ENCODE results near the gene ETFA. TPM values are rescaled to one million over a fixed set of nuclear protein-coding genes. Genes with fewer than 3 reads are reported as not detected.
A peak's percentile ranks its signal among the peaks of the same experiment; 100 is the strongest.
"Not testable (repeated sequence)": the region's sequence is repeated elsewhere in the genome, so short reads cannot be mapped to it uniquely, and the experiment has no call there.

The ETFA gene
- total RNA-seq, 1 experiment from 2014 or later: 139 TPM

DNA sequence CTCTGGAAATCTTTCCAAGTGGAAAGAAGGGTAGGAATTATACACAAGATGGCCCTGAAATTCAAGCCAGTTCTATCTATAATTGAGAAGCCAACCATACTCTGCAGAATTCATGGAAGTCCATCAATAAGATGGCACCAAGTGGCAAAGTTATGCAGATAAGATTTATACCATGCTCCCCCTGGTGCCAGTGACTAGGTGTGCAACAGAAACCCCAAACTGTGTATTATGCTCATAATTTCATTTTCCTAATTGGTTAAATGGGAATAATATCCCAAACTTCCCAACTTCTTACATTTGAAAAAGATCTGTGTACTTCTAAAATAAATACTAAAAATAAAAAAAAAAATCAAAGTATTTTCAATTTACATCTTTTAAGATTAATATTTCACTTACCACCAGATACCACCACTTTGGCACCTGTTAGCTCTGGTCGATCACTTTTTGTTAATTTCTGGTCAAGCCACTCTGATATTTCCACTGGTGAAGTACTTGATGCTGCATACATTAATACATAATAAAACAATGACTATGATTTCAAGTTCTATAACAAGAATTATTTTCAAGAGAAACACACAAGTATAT is 25.9 kb downstream of the ETFA start:
- Histone ChIP-seq H3K4me3 (no peak overlapping the region), H3K36me3 (peaks cover 45% of the 10 kb centered on the region), H3K4me1 (no peaks in the 10 kb centered on the region), H3K27me3 (no peaks in the 10 kb centered on the region), H3K9me3 (replicated peaks) (0 out of 2 replicates have a peak, but pooled peaks cover 3% of the 10 kb centered on the region), H3K27ac (no peak overlapping the region)
- DNase-seq: peak in 1 of 2 experiments; percentile 13

DNA sequence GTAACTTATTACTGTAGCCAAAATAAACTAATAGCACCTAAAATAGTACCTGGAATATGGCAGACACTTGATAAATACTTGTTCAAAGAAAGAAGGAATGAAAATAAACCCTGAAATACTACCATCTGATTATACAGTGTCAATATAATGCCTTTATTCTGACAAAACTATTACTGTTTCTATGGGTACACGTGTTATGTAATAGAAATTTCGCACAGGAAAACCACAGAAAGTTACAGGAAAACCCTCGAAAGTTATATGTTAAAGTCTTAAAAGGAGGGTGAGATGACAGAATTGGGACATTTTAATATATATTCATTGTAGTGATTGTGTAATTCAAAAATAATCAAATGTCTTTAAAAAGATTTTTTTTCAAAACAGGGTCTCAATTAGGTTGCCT is 28.8 kb downstream of the ETFA start:
- Histone ChIP-seq H3K4me1 (no peaks in the 10 kb centered on the region), H3K36me3 (peaks cover 51% of the 10 kb centered on the region), H3K27ac (no peak overlapping the region), H3K4me3 (no peak overlapping the region), H3K27me3 (no peaks in the 10 kb centered on the region), H3K9me3 (replicated peaks) (0 out of 2 replicates have a peak, but pooled peaks cover 3% of the 10 kb centered on the region)
- no peak for DNase-seq

- Histone ChIP-seq H3K27ac (no peak overlapping the region), H3K4me3 (no peak overlapping the region), H3K9me3 (replicated peaks) (no peaks in the 10 kb centered on the region), H3K36me3 (peaks cover 49% of the 10 kb centered on the region), H3K27me3 (no peaks in the 10 kb centered on the region), H3K4me1 (no peaks in the 10 kb centered on the region)
- DNase-seq: no peak
Measured at GRCh38 chr15:76278651-76279050, 32.6 kb downstream of the ETFA start.

DNA sequence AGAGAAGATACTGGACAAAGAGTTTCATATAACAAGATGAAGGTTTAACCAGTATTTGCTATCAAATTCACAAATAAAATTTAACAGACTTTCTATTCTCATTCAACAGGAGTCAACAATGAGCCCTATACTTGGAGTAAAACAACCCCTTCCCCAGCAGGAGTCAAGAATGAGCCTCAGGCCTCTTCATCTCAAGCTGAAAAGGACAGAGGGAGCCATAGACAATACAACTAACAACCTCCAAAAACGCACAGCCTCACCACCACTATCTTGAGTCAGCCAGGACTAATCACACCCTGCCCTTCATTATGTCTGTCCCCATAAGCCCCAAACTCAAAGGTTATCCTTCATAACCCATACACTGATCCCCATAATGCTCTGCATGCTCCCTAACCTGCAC is 36.4 kb downstream of the ETFA start:
- no peak overlapping the region for H3K4me3 ChIP-seq
- H3K27me3 ChIP-seq: no peaks in the 10 kb centered on the region
- no peak for DNase-seq
- H3K4me1 ChIP-seq: no peaks in the 10 kb centered on the region
- no peak overlapping the region for H3K27ac ChIP-seq
- peaks cover 4% of the 10 kb centered on the region; the same call in 1 of the 2 replicates for H3K9me3 ChIP-seq (replicated peaks)
- peaks cover 49% of the 10 kb centered on the region for H3K36me3 ChIP-seq

DNA sequence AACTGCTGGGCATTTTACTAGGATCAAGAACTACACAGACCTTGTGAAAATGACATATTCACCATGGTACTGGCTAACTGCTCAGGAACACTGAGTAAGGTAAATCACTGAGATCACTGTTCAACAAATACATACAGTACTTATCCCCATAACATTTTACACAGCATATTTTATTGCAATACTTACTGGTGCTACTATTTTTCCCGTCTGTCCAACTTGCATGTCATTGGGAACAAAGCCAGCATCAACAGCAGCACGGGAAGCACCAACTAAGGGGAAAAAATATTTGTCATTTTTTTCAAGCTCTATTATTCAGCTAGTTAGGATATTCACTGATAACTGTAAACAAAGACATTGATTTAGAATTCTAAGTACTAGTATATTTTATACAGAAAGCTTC is 37.0 kb downstream of the ETFA start:
- Histone ChIP-seq H3K4me3 (no peak overlapping the region), H3K4me1 (no peaks in the 10 kb centered on the region), H3K27me3 (no peaks in the 10 kb centered on the region), H3K27ac (no peak overlapping the region), H3K9me3 (replicated peaks) (peaks cover 4% of the 10 kb centered on the region; the same call in 1 of the 2 replicates), H3K36me3 (peaks cover 55% of the 10 kb centered on the region)
- no peak for DNase-seq

DNA sequence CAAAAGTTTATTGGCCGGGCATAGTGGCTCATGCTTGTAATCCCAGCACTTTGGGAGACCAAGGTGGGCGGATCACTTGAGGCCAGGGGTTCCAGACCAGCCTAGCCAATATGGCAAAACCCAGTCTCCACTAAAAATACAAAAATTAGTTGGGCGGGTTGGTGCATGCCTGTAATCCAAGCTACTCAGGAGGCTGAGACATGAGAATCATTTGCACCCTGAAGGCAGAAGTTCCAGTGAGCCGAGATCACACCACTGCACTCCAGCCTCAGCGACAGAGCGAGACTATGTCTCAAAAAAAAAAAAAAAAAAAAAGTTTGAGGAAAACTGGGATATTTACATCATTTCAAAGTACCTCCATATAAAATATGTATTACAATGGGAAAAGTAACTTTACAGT is 40.4 kb downstream of the ETFA start:
- Histone ChIP-seq H3K4me3 (no peak overlapping the region), H3K4me1 (no peaks in the 10 kb centered on the region), H3K9me3 (replicated peaks) (peaks cover 4% of the 10 kb centered on the region), H3K27ac (no peak overlapping the region), H3K27me3 (no peaks in the 10 kb centered on the region), H3K36me3 (peaks cover 62% of the 10 kb centered on the region)
- no peak for DNase-seq

DNA sequence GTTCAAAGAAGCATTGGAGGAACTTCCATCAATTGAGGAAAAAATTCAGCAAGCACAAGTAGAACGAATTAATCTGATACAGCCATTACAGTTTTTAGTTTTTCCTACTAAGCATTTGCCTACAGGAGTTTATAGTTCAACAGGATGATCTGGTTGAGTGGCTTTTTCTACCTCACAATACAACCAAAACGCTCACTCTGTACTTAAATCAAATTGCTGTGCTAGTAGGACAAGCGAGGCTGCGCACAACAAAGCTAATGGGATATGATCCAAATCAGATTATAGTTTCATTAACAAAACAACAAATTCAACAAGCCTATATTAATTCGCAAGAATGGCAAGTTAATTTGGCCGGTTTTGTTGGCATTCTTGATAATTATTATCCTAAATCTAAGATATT is 44.2 kb downstream of the ETFA start:
- no peak for DNase-seq
- H3K36me3 ChIP-seq: peaks cover 78% of the 10 kb centered on the region

GRCh38 chr15:76265769-76266168 is 45.5 kb downstream of the ETFA start:
- not testable (repeated sequence) for H3K4me1 ChIP-seq, H3K27ac ChIP-seq, H3K27me3 ChIP-seq, DNase-seq, H3K4me3 ChIP-seq
- peaks cover 18% of the 10 kb centered on the region for H3K9me3 ChIP-seq (replicated peaks)
- peaks cover 78% of the 10 kb centered on the region for H3K36me3 ChIP-seq

More for the DNA sequence above, 44.2 kb downstream of the ETFA start:
- H3K9me3 ChIP-seq (replicated peaks): peaks cover 14% of the 10 kb centered on the region
- no peak overlapping the region for H3K4me3 ChIP-seq
- H3K27me3 ChIP-seq: no peaks in the 10 kb centered on the region
- H3K4me1 ChIP-seq: no peaks in the 10 kb centered on the region
- H3K27ac ChIP-seq: no peak overlapping the region

- Histone ChIP-seq H3K9me3 (replicated peaks) (0 out of 2 replicates have a peak, but pooled peaks cover 14% of the 10 kb centered on the region), H3K4me3 (no peak overlapping the region), H3K36me3 (peaks cover 64% of the 10 kb centered on the region), H3K27me3 (no peaks in the 10 kb centered on the region), H3K4me1 (no peaks in the 10 kb centered on the region), H3K27ac (no peak overlapping the region)
- no peak for DNase-seq
Measured at GRCh38 chr15:76260246-76260938, 50.9 kb downstream of the ETFA start.

DNA sequence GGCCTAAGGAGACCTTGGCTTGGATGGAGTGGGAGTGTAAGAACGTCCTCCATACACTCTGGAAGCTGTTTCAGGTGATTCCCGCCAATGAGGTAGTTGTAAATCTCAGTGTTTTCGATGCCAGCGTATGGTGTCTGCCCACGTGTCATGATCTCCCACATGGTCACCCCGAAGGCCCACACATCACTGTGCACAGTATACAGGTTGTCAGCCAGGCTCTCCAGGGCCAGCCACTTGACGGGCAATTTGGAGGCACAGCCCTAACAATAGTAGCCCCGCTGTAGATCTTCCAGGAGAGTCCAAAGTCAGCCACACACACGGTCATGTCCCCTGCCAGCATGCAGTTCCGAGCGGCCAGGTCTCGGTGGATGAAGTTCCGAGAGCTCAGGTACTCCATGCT is 51.9 kb downstream of the ETFA start:
- no peak overlapping the region for H3K4me3 ChIP-seq
- H3K27ac ChIP-seq: no peak overlapping the region
- no peak for DNase-seq
- peaks cover 14% of the 10 kb centered on the region; the same call in 1 of the 2 replicates for H3K9me3 ChIP-seq (replicated peaks)
- H3K27me3 ChIP-seq: no peaks in the 10 kb centered on the region
- no peaks in the 10 kb centered on the region for H3K4me1 ChIP-seq
- H3K36me3 ChIP-seq: peaks cover 60% of the 10 kb centered on the region

- Histone ChIP-seq H3K4me3 (no peak overlapping the region), H3K4me1 (no peaks in the 10 kb centered on the region), H3K36me3 (peaks cover 53% of the 10 kb centered on the region), H3K27me3 (no peaks in the 10 kb centered on the region), H3K27ac (no peak overlapping the region), H3K9me3 (replicated peaks) (peaks cover 11% of the 10 kb centered on the region; the same call in 1 of the 2 replicates)
- DNase-seq: peak in 1 of 2 experiments; percentile 13
Measured at GRCh38 chr15:76258460-76258859, 52.8 kb downstream of the ETFA start.

- Histone ChIP-seq H3K36me3 (peaks cover 23% of the 10 kb centered on the region), H3K9me3 (replicated peaks) (no peaks in the 10 kb centered on the region; the same call in 1 of the 2 replicates), H3K4me3 (no peak overlapping the region), H3K27ac (no peak overlapping the region), H3K4me1 (no peaks in the 10 kb centered on the region), H3K27me3 (no peaks in the 10 kb centered on the region)
- DNase-seq: peak in 1 of 2 experiments; percentile 54
Measured at GRCh38 chr15:76253691-76254473, 57.4 kb downstream of the ETFA start.

GRCh38 chr15:76252249-76252648 is 59.0 kb downstream of the ETFA start:
- peaks cover 24% of the 10 kb centered on the region for H3K36me3 ChIP-seq
- H3K27me3 ChIP-seq: no peaks in the 10 kb centered on the region
- DNase-seq: no peak
- H3K27ac ChIP-seq: no peak overlapping the region
- no peaks in the 10 kb centered on the region for H3K4me1 ChIP-seq
- no peak overlapping the region for H3K4me3 ChIP-seq
- H3K9me3 ChIP-seq (replicated peaks): no peaks in the 10 kb centered on the region; the same call in 1 of the 2 replicates

GRCh38 chr15:76251717-76252116 is 59.6 kb downstream of the ETFA start:
- Histone ChIP-seq H3K36me3 (peaks cover 23% of the 10 kb centered on the region), H3K4me1 (no peaks in the 10 kb centered on the region)
- DNase-seq: no peak

DNA sequence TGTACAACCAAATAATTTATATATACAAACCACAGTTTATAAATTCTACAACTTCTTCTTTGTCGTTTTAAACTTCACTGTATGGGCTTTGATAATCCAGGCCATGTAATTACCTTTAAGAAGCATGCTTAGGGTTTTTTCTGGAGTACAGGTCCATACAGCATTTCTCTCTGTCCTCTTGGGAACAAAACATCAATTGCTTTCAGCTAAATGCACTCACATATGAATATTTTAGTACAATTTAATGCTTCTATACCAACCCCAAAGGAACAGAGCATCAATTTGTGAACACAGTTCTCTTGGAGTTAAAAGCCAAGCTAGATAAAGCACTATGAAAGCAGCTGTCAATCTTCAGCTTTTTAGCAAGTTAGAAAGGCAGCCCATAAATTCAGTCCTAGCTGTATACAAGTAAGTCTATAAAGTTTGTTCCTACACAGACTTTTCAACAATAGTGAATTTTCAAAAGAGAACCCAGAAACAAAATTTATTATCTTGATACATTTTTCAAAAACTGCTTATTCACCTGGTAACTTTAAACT is 66.1 kb downstream of the ETFA start:
- H3K4me1 ChIP-seq: no peaks in the 10 kb centered on the region
- H3K27me3 ChIP-seq: no peaks in the 10 kb centered on the region
- H3K4me3 ChIP-seq: no peak overlapping the region
- H3K9me3 ChIP-seq (replicated peaks): no peaks in the 10 kb centered on the region
- no peak overlapping the region for H3K27ac ChIP-seq
- H3K36me3 ChIP-seq: peaks cover 14% of the 10 kb centered on the region; the same call in 1 of the 2 replicates
- no peak for DNase-seq

More at GRCh38 chr15:76251717-76252116, 59.6 kb downstream of the ETFA start:
- Histone ChIP-seq H3K9me3 (replicated peaks) (no peaks in the 10 kb centered on the region; the same call in 1 of the 2 replicates), H3K4me3 (no peak overlapping the region), H3K27me3 (no peaks in the 10 kb centered on the region), H3K27ac (no peak overlapping the region)
